MM.1S (cell line): ENCODE data around the gene TFDP2.

Experiments used
- DNase-seq: peaks from one replicate; pipeline ENCODE4 v3.0.0-alpha.2; 2015
- H2AFZ ChIP-seq: fragments of 300-600 bp; sonication (generic); 2 replicates; pipeline ENCODE4 v1.6.0; 2016; ENCODE audit warnings: antibody characterized with exemption, low read length
- H3F3A ChIP-seq: fragments of 300-600 bp; sonication (generic); 2 replicates; pipeline ENCODE4 v1.6.1; 2016; ENCODE audit warnings: mild to moderate bottlenecking, antibody characterized with exemption, low read length, moderate library complexity, mixed read lengths; ENCODE audit not compliant: insufficient read depth
- H3K27ac ChIP-seq: fragments of 300-600 bp; sonication (generic); 2 replicates; pipeline ENCODE4 v1.5.1; 2016; ENCODE audit warnings: mild to moderate bottlenecking, low read length
- H3K27me3 ChIP-seq: fragments of 300-600 bp; sonication (generic); replicated peaks from 2 replicates; pipeline ENCODE4 v1.6.0; 2016; ENCODE audit warnings: low read length; ENCODE audit not compliant: insufficient read depth
- H3K36me3 ChIP-seq: fragments of 300-600 bp; sonication (generic); replicated peaks from 2 replicates; pipeline ENCODE4 v1.6.1; 2016; ENCODE audit warnings: mild to moderate bottlenecking, low read length, mixed read lengths; ENCODE audit not compliant: insufficient read depth
- H3K4me1 ChIP-seq: fragments of 300-600 bp; sonication (generic); 2 replicates; pipeline ENCODE4 v1.6.1; 2016; ENCODE audit warnings: low read length, mixed read lengths
- H3K4me2 ChIP-seq: fragments of 300-600 bp; sonication (generic); 2 replicates; pipeline ENCODE4 v1.6.0; 2016; ENCODE audit warnings: low read depth, low read length
- H3K4me3 ChIP-seq: fragments of 300-600 bp; sonication (generic); 2 replicates; pipeline ENCODE4 v1.5.1; 2016; ENCODE audit warnings: low read length, mixed read lengths
- H3K79me2 ChIP-seq: fragments of 300-600 bp; sonication (generic); 2 replicates; pipeline ENCODE4 v1.6.1; 2016; ENCODE audit warnings: mixed run types, low read length, mixed read lengths
- H3K9ac ChIP-seq: fragments of 300-600 bp; sonication (generic); 2 replicates; pipeline ENCODE4 v1.6.1; 2016; ENCODE audit warnings: low read length, mixed read lengths
- H3K9me2 ChIP-seq: fragments of 300-600 bp; sonication (generic); replicated peaks from 2 replicates; pipeline ENCODE4 v1.6.1; 2016; ENCODE audit warnings: mild to moderate bottlenecking, low read length, mixed read lengths; ENCODE audit not compliant: insufficient read depth
- H3K9me3 ChIP-seq: fragments of 300-600 bp; sonication (generic); replicated peaks from 2 replicates; pipeline ENCODE4 v1.6.1; 2016; ENCODE audit warnings: mild to moderate bottlenecking, low read length, mixed read lengths; ENCODE audit not compliant: insufficient read depth
- H4K20me1 ChIP-seq: fragments of 300-600 bp; sonication (generic); 2 replicates; pipeline ENCODE4 v1.6.1; 2016; ENCODE audit warnings: mild to moderate bottlenecking, low read length, moderate library complexity, mixed read lengths; ENCODE audit not compliant: insufficient read depth
- EZH2 ChIP-seq: fragments of 300-600 bp; sonication (generic); optimal IDR thresholded peaks from 2 replicates; pipeline ENCODE3; 2017; ENCODE audit warnings: low read depth, mild to moderate bottlenecking, antibody characterized with exemption, low read length, mixed read lengths
- EZH2phosphoT487 ChIP-seq: fragments of 300-600 bp; sonication (generic); IDR thresholded peaks from 2 replicates; pipeline ENCODE4 v1.6.1; 2018; ENCODE audit warnings: antibody characterized with exemption, low read length
- TF ChIP-seq, protein P1 (sequence below): fragments of 300-600 bp; sonication (generic); IDR thresholded peaks from 2 replicates; pipeline ENCODE4 v1.5.1; 2016; ENCODE audit warnings: antibody characterized with exemption, low read length, mixed read lengths

TFDP2 gene

DNA sequence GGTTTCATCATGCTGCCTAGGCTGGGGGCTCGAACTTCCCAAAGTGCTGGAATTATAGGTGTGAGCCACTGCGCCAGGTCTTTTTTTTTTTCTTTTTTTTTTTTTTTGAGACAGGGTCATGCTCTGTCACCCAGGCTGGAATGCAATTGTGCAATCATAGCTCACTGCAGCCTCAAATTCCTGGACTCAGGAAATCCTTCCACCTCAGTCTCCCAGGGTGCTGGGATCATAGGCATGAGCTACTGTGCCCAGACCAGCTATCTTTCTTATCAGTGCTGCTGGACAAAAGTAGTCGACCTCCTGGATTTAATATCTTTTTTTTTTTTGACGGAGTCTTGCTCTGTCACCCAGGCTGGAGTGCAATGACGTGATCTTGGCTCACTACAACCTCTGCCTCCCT is 60.8 kb downstream of the TFDP2 start:
- Histone ChIP-seq H3K27ac (no peak overlapping the region), H3K4me1 (no peaks in the 10 kb centered on the region), H3F3A (no peaks in the 10 kb centered on the region), H3K9me3 (no peaks in the 10 kb centered on the region), H3K9me2 (no peaks in the 10 kb centered on the region), H3K9ac (no peak overlapping the region), H3K36me3 (no peaks in the 10 kb centered on the region), H3K4me2 (no peak overlapping the region), H3K4me3 (no peak overlapping the region), H4K20me1 (no peaks in the 10 kb centered on the region), H3K27me3 (no peaks in the 10 kb centered on the region), H3K79me2 (no peaks in the 10 kb centered on the region), H2AFZ (no peak overlapping the region)
- DNase-seq = no peak
- TF ChIP-seq EZH2 (no peak), EZH2phosphoT487 (no peak)
- TF ChIP-seq, protein P1, sequence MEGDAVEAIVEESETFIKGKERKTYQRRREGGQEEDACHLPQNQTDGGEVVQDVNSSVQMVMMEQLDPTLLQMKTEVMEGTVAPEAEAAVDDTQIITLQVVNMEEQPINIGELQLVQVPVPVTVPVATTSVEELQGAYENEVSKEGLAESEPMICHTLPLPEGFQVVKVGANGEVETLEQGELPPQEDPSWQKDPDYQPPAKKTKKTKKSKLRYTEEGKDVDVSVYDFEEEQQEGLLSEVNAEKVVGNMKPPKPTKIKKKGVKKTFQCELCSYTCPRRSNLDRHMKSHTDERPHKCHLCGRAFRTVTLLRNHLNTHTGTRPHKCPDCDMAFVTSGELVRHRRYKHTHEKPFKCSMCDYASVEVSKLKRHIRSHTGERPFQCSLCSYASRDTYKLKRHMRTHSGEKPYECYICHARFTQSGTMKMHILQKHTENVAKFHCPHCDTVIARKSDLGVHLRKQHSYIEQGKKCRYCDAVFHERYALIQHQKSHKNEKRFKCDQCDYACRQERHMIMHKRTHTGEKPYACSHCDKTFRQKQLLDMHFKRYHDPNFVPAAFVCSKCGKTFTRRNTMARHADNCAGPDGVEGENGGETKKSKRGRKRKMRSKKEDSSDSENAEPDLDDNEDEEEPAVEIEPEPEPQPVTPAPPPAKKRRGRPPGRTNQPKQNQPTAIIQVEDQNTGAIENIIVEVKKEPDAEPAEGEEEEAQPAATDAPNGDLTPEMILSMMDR = no peak

DNA sequence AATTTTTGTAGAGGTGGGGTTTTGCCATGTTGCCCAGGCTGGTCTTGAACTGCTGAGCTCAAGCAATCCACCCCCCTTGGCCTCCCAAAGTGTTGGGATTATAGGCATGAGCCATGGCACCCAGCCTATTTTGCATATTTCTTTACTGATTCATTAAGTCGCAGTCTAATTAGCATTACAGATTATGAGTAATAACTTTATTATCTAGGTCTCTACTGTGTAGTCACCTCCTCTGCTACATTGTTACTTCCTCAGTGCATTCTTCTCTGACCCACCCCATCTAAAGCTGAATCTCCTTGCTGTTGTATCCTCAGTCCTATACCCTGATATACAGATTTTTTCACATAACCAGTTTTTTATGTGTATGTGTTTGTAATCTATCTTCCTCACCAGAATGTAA is 61.7 kb downstream of the TFDP2 start:
- Histone ChIP-seq H3K4me2 (no peak overlapping the region), H4K20me1 (no peaks in the 10 kb centered on the region), H2AFZ (no peak overlapping the region), H3K79me2 (no peaks in the 10 kb centered on the region), H3K9ac (no peak overlapping the region), H3K9me3 (no peaks in the 10 kb centered on the region), H3K27me3 (no peaks in the 10 kb centered on the region), H3K36me3 (no peaks in the 10 kb centered on the region), H3K4me1 (no peaks in the 10 kb centered on the region), H3K27ac (no peak overlapping the region), H3F3A (no peaks in the 10 kb centered on the region), H3K9me2 (no peaks in the 10 kb centered on the region), H3K4me3 (no peak overlapping the region)
- no peak for TF ChIP-seq EZH2phosphoT487
- TF ChIP-seq EZH2 = no peak
- TF ChIP-seq, protein P1 = no peak
- no peak for DNase-seq

DNA sequence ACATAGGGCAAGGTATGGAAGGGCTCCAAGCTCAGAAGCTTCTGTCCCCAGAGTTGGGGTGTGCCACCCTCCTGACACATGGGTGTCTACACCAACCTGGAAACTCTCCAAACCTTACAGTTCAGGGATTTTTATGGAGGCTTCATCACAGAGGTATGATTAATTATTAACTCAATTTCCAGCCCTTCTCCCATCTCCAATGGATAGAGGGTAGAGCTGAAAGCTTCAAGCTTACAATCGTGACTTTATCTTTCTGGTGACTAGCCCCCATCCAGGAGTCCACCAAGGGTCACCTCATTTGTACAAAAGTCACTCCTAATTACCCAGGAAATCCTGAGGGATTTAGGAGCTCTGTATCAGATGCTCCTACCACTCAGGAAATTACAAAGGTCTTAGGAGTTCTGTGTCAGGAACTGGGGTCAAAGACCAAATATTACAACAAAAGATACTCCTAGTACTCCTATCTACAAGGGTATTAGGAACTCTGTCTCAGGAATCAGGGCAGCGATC is 62.7 kb downstream of the TFDP2 start:
- Histone ChIP-seq H3K27me3 (no peaks in the 10 kb centered on the region), H3K4me3 (no peak overlapping the region), H3K27ac (no peak overlapping the region), H3K9me2 (no peaks in the 10 kb centered on the region), H3K4me1 (no peaks in the 10 kb centered on the region), H3K4me2 (no peak overlapping the region), H3F3A (no peaks in the 10 kb centered on the region), H3K9me3 (no peaks in the 10 kb centered on the region), H3K9ac (no peak overlapping the region), H2AFZ (no peak overlapping the region), H3K79me2 (no peaks in the 10 kb centered on the region), H3K36me3 (no peaks in the 10 kb centered on the region), H4K20me1 (no peaks in the 10 kb centered on the region)
- TF ChIP-seq EZH2phosphoT487 (no peak), EZH2 (no peak)
- TF ChIP-seq, protein P1 = no peak
- DNase-seq = no peak
